Mesenchymal stem cell (in vitro differentiated cells and primary cell): ENCODE results near the gene MMRN1.

Experiments used
- DNase-seq: peaks from one replicate; pipeline ENCODE4 v3.0.0-alpha.2; 2013
- H2AFZ ChIP-seq: one replicate; pipeline ENCODE4 v1.6.1; 2013; ENCODE audit warnings: low read depth, mild to moderate bottlenecking, control low read depth, inconsistent platforms, low read length, moderate library complexity
- H2AK5ac ChIP-seq: 2 replicates; pipeline ENCODE4 v1.6.1; 2013; ENCODE audit warnings: low read length, moderate library complexity, mild to moderate bottlenecking, inconsistent platforms; ENCODE audit not compliant: severe bottlenecking
- H2BK120ac ChIP-seq: one replicate; pipeline ENCODE4 v1.6.1; 2013; ENCODE audit warnings: low read depth, mild to moderate bottlenecking, inconsistent platforms, low read length, moderate library complexity
- H2BK12ac ChIP-seq, 2 experiments: one replicate each; pipeline ENCODE4 v1.6.1; 2013; ENCODE audit warnings: inconsistent platforms in 2 of 2, low read length in 2 of 2, mild to moderate bottlenecking in 2 of 2, moderate library complexity in 2 of 2, control low read depth in 1 of 2
- H2BK15ac ChIP-seq: one replicate; pipeline ENCODE4 v1.6.1; 2013; ENCODE audit warnings: mild to moderate bottlenecking, low read depth, inconsistent platforms; ENCODE audit not compliant: poor library complexity, severe bottlenecking
- H2BK5ac ChIP-seq: 2 replicates; pipeline ENCODE4 v1.6.1; 2013; ENCODE audit warnings: low read depth, mild to moderate bottlenecking, low read length, control low read depth, inconsistent platforms; ENCODE audit not compliant: poor library complexity, severe bottlenecking
- H3K14ac ChIP-seq, 2 experiments: one replicate each; pipeline ENCODE4 v1.6.1; 2013; ENCODE audit warnings: inconsistent platforms in 2 of 2, low read length in 2 of 2, control low read depth in 1 of 2, mild to moderate bottlenecking in 1 of 2, moderate library complexity in 1 of 2
- H3K18ac ChIP-seq, 2 experiments: one replicate each; pipeline ENCODE4 v1.6.1; 2013; ENCODE audit warnings: inconsistent platforms in 2 of 2, low read length in 2 of 2, control low read depth in 1 of 2, low read depth in 1 of 2, mild to moderate bottlenecking in 1 of 2
- H3K23ac ChIP-seq, 2 experiments: one replicate each; pipeline ENCODE4 v1.6.1; 2013; ENCODE audit warnings: inconsistent platforms in 2 of 2, low read length in 2 of 2, mild to moderate bottlenecking in 2 of 2, moderate library complexity in 2 of 2, control low read depth in 1 of 2
- H3K27ac ChIP-seq: 2 replicates; pipeline ENCODE4 v1.5.1; 2013; ENCODE audit warnings: mild to moderate bottlenecking, moderate library complexity, low read length, control low read depth, inconsistent platforms; ENCODE audit not compliant: poor library complexity, severe bottlenecking
- H3K27me3 ChIP-seq, 2 experiments: 2 replicates each; pipeline versions ENCODE4 v1.6.1 to v1.7.0; 2013; ENCODE audit warnings: low read length in 2 of 2, mild to moderate bottlenecking in 2 of 2, moderate library complexity in 2 of 2, control low read depth in 1 of 2, inconsistent platforms in 1 of 2; ENCODE audit not compliant: control insufficient read depth in 1 of 2, insufficient read depth in 1 of 2
- H3K36me3 ChIP-seq, 2 experiments: 2 replicates each; pipeline versions ENCODE4 v1.6.1 to v1.7.0; 2013; ENCODE audit warnings: low read length in 2 of 2, control low read depth in 1 of 2, inconsistent platforms in 1 of 2, low read depth in 1 of 2, mild to moderate bottlenecking in 1 of 2; ENCODE audit not compliant: insufficient read depth in 2 of 2, control insufficient read depth in 1 of 2
- H3K4ac ChIP-seq, 2 experiments: one replicate each; pipeline ENCODE4 v1.6.1; 2013; ENCODE audit warnings: inconsistent platforms in 2 of 2, low read length in 2 of 2, mild to moderate bottlenecking in 2 of 2, moderate library complexity in 2 of 2, control low read depth in 1 of 2, low read depth in 1 of 2
- H3K4me1 ChIP-seq: 2 replicates; pipeline ENCODE4 v1.6.1; 2013; ENCODE audit warnings: low read depth, low read length, control low read depth; ENCODE audit not compliant: control insufficient read depth, insufficient read depth
- H3K4me2 ChIP-seq: 2 replicates; pipeline ENCODE4 v1.6.1; 2013; ENCODE audit warnings: low read length, mild to moderate bottlenecking, inconsistent platforms; ENCODE audit not compliant: poor library complexity, severe bottlenecking
- H3K4me3 ChIP-seq, 2 experiments: 2 replicates each; pipeline versions ENCODE4 v1.5.1 to v1.7.0; 2013; ENCODE audit warnings: low read length in 2 of 2, mild to moderate bottlenecking in 2 of 2, control low read depth in 1 of 2, low read depth in 1 of 2; ENCODE audit not compliant: insufficient read depth in 1 of 2
- H3K79me1 ChIP-seq: replicated peaks from 2 replicates; pipeline ENCODE4 v1.6.1; 2013; ENCODE audit warnings: mild to moderate bottlenecking, control low read depth, low read length, inconsistent platforms; ENCODE audit not compliant: poor library complexity, severe bottlenecking
- H3K9ac ChIP-seq: 2 replicates; pipeline ENCODE4 v1.7.0; 2013; ENCODE audit warnings: mild to moderate bottlenecking, low read length, moderate library complexity
- H3K9me3 ChIP-seq: 2 replicates; pipeline ENCODE4 v1.7.0; 2013; ENCODE audit warnings: mild to moderate bottlenecking, low read length; ENCODE audit not compliant: control insufficient read depth
- H4K8ac ChIP-seq: one replicate; pipeline ENCODE4 v1.6.1; 2013; ENCODE audit warnings: inconsistent platforms, mild to moderate bottlenecking, low read length, moderate library complexity
- H4K91ac ChIP-seq: one replicate; pipeline ENCODE4 v1.6.1; 2013; ENCODE audit warnings: mild to moderate bottlenecking, low read length, inconsistent platforms
- whole genome bisulfite sequencing: methylation state at CpG from one replicate; pipeline ENCODE4 v1.1.7; 2013; ENCODE audit warnings: mixed read lengths; 5-methylcytosine and 5-hydroxymethylcytosine counted together

Gene MMRN1

DNA sequence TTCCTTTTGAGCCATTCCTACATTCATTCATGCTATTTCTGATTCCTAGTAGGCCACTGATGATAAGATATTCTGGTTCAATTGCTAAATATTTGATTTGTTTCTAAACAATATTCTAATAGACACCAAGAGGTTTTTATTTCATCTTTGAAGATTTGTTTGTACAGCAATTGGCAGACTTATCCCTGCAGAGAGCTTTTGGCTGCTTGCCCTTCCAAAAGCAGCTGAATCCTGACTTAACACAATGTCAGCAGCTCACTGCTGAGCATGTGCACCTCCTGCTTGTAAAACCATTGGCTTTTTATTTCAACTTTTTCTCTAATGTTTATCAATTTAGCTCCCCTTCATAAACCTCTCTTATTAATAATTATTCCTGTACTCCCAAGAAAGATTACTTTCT is 45.3 kb downstream of the MMRN1 start:
- Histone ChIP-seq H3K18ac (no peak overlapping the region), H3K4me2 (no peak overlapping the region), H3K4me3 (no peak overlapping the region), H3K23ac (no peak overlapping the region), H2AK5ac (no peak overlapping the region), H3K4ac (no peak overlapping the region), H3K14ac (no peak overlapping the region), H2BK12ac (no peak overlapping the region), H2BK15ac (no peak overlapping the region), H2BK5ac (no peak overlapping the region), H3K9me3 (no peaks in the 10 kb centered on the region), H3K27me3 (no peaks in the 10 kb centered on the region), H3K79me1 (no peaks in the 10 kb centered on the region), H4K91ac (no peak overlapping the region), H3K4me1 (no peaks in the 10 kb centered on the region), H2BK120ac (no peak overlapping the region), H4K8ac (no peak overlapping the region), H3K36me3 (no peaks in the 10 kb centered on the region), H3K9ac (no peak overlapping the region), H3K27ac (no peak overlapping the region), H2AFZ (no peak overlapping the region)
- DNase-seq = peak; percentile 5

DNA sequence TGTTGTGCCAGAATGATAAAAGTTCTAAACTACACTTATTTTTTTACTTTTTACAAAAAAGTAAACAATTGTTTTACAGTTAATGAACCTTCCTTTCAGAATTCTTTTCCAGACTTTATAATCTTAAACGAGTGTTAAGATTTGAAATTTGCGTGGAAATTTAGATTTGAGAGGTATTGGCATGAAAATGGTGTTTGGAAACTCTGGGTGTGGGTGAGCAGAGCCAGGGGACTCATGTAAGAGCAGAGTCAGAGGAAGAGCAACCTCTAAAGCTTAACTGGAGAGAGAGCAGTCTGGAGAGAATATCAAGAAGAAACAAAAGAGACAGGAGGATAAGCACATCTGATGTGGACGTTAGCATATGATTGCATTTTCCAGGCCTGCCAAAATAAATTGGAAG is 48.2 kb downstream of the MMRN1 start:
- Histone ChIP-seq H3K23ac (no peak overlapping the region), H2AFZ (no peak overlapping the region), H2BK12ac (no peak overlapping the region), H3K4me2 (no peak overlapping the region), H3K14ac (no peak overlapping the region), H2AK5ac (no peak overlapping the region), H3K27me3 (no peaks in the 10 kb centered on the region), H3K36me3 (no peaks in the 10 kb centered on the region), H3K4me1 (no peaks in the 10 kb centered on the region), H3K4ac (no peak overlapping the region), H3K79me1 (no peaks in the 10 kb centered on the region), H3K9me3 (no peaks in the 10 kb centered on the region), H4K8ac (no peak overlapping the region), H2BK5ac (no peak overlapping the region), H3K18ac (no peak overlapping the region), H2BK120ac (no peak overlapping the region), H3K27ac (no peak overlapping the region), H4K91ac (no peak overlapping the region), H2BK15ac (no peak overlapping the region), H3K4me3 (no peak overlapping the region), H3K9ac (no peak overlapping the region)
- DNase-seq = no peak
- WGBS = 96% methylated on average over 3 of the region's 3 CpGs

DNA sequence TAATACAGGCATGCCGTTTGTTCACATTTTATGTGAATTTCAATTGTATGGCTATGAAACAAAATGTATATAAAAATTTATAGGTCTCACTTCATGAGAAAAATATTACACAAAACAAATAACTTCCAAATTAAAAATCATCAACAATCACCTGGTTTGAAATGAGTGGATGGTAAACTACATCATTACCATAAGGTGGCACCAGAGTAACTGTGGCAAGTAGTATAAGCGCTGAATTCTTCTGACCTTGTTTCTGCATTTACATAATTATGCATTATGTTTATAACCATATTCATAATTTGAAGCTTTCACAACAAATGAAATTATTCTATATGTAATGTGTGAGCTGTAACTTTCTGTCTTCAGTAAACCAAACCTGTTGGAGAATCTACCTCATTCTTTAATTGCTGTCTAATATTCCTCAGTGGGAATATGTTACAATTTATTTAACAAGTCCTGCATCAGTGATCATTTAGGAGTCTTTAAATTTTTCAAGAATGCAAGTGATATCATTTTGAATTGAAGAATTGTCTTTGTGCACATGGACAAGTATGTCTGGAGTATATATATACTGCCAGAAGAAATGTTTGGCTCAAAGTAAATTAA is 55.2 kb downstream of the MMRN1 start:
- Histone ChIP-seq H3K18ac (no peak overlapping the region), H3K4me3 (no peak overlapping the region), H4K8ac (no peak overlapping the region), H2AFZ (no peak overlapping the region), H3K9ac (no peak overlapping the region), H3K27me3 (no peaks in the 10 kb centered on the region), H2BK5ac (no peak overlapping the region), H3K27ac (no peak overlapping the region), H3K4me2 (no peak overlapping the region), H2BK15ac (no peak overlapping the region), H3K9me3 (no peaks in the 10 kb centered on the region), H2BK120ac (no peak overlapping the region), H3K14ac (no peak overlapping the region), H2AK5ac (no peak overlapping the region), H3K23ac (no peak overlapping the region), H4K91ac (no peak overlapping the region), H3K79me1 (no peaks in the 10 kb centered on the region), H3K36me3 (no peaks in the 10 kb centered on the region), H3K4ac (no peak overlapping the region), H2BK12ac (no peak overlapping the region), H3K4me1 (no peaks in the 10 kb centered on the region)
- no CpG with 5 or more reads among the region's 2 CpGs for WGBS
- no peak for DNase-seq

DNA sequence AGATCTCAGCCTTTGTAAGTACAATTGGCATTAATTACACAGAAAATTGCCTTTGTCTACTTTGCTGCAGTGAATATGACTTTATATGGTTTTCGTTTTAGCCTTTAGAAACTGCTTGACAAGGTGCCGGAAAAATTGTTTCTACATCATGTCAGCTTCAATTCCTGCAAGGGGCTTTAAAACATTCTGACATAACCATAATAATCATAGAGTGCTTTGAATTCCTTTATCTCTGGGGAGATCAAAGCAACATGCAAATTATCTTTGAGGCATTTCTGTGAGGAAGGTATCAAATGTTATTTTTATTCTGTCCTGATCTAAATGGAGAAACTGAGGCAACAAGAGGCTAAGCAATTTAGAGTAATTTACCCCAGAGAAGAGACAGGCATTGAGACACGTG is 57.8 kb downstream of the MMRN1 start:
- Histone ChIP-seq H3K27me3 (no peaks in the 10 kb centered on the region), H3K23ac (no peak overlapping the region), H3K9me3 (no peaks in the 10 kb centered on the region), H3K4me2 (no peak overlapping the region), H2AFZ (no peak overlapping the region), H2BK5ac (no peak overlapping the region), H3K27ac (no peak overlapping the region), H3K9ac (no peak overlapping the region), H3K79me1 (no peaks in the 10 kb centered on the region), H3K4me1 (no peaks in the 10 kb centered on the region), H3K4ac (no peak overlapping the region), H2BK12ac (no peak overlapping the region), H2AK5ac (no peak overlapping the region), H2BK120ac (no peak overlapping the region), H4K91ac (no peak overlapping the region), H3K14ac (no peak overlapping the region), H2BK15ac (no peak overlapping the region), H3K18ac (no peak overlapping the region), H3K4me3 (no peak overlapping the region), H4K8ac (no peak overlapping the region), H3K36me3 (no peaks in the 10 kb centered on the region)
- no peak for DNase-seq
- 83% methylated on average over 3 of the region's 3 CpGs for WGBS
